Stimulated activated CD4-positive, alpha-beta T cell treated with anti-CD3 and anti-CD28 coated beads, TNF-alpha, amount 100 ng/mL, for 4 hours (primary cell): Measurements from ENCODE around the gene PNO1.
"Not testable (repeated sequence)": the region's sequence is repeated elsewhere in the genome, so short reads cannot be mapped to it uniquely, and the experiment has no call there.

Experiments used
- DNase-seq, 3 experiments: peaks; one replicate each; pipeline ENCODE4 v3.0.0-alpha.2; 2020; ENCODE audit warnings: low read depth in 3 of 3

PNO1 gene

GRCh38 chr2:68157002-68157401 lies 686 bp upstream of the PNO1 start:
- DNase-seq: no peak

- no peak for DNase-seq
Measured at GRCh38 chr2:68158134-68158447, 403 bp downstream of the PNO1 start.

- DNase-seq: no peak
Measured at GRCh38 chr2:68163641-68164040, 6.0 kb downstream of the PNO1 start.

GRCh38 chr2:68167186-68167585 lies 9.5 kb downstream of the PNO1 start:
- DNase-seq: no peak

- no peak for DNase-seq
Measured at GRCh38 chr2:68169308-68169707, 11.6 kb downstream of the PNO1 start.

GRCh38 chr2:68171146-68171545 lies 13.5 kb downstream of the PNO1 start:
- DNase-seq: no peak

- no peak for DNase-seq
Measured at GRCh38 chr2:68171684-68172083, 14.0 kb downstream of the PNO1 start.

GRCh38 chr2:68172521-68172920 lies 14.8 kb downstream of the PNO1 start:
- DNase-seq: no peak

GRCh38 chr2:68172990-68173700 lies 15.5 kb downstream of the PNO1 start:
- DNase-seq: no peak

- DNase-seq: not testable (repeated sequence)
Measured at GRCh38 chr2:68175210-68175609, 17.5 kb downstream of the PNO1 start.

GRCh38 chr2:68176657-68177056 lies 19.0 kb downstream of the PNO1 start:
- DNase-seq: no peak

GRCh38 chr2:68177541-68177940 lies 19.9 kb downstream of the PNO1 start:
- DNase-seq: no peak

- DNase-seq: no peak
Measured at GRCh38 chr2:68178432-68178831, 20.7 kb downstream of the PNO1 start.

- no peak for DNase-seq
Measured at GRCh38 chr2:68178954-68179627, 21.4 kb downstream of the PNO1 start.

- DNase-seq: no peak
Measured at GRCh38 chr2:68182902-68183301, 25.2 kb downstream of the PNO1 start.

- DNase-seq: peak; percentile 11 to 26 (median 11)
Measured at GRCh38 chr2:68185541-68186164, 28.0 kb downstream of the PNO1 start.

GRCh38 chr2:68187329-68187728 lies 29.6 kb downstream of the PNO1 start:
- DNase-seq: no peak

- no peak for DNase-seq
Measured at GRCh38 chr2:68188831-68189230, 31.1 kb downstream of the PNO1 start.

- DNase-seq: no peak
Measured at GRCh38 chr2:68189991-68190784, 32.5 kb downstream of the PNO1 start.

- DNase-seq: no peak
Measured at GRCh38 chr2:68190991-68191731, 33.5 kb downstream of the PNO1 start.

- no peak for DNase-seq
Measured at GRCh38 chr2:68193144-68193543, 35.5 kb downstream of the PNO1 start.
